Hair follicular keratinocyte (primary cell): ENCODE data around the gene ANKRD34A. TPM values are rescaled to one million over a fixed set of nuclear protein-coding genes. Genes with fewer than 3 reads are reported as not detected.

Source experiments
- total RNA-seq: library from RNA; depleted of rRNA; stranded (reverse); fragments of >200 nt; gene quantifications from 2 replicates; pipeline ENCODE4 v1.2.3, GENCODE V29; 2015

ANKRD34A gene
- total RNA-seq = 0.49 and 0.70 TPM in 2 replicates

GRCh38 chr1:145964328-145965118, at the start of gene ANKRD34A, which contains the start of gene POLR3GL:
ANKRD34A (minus strand) TSS chr1:145964575; CDS start chr1:145961759, 2,816 bp downstream.
POLR3GL (plus strand) TSS chr1:145964690; CDS start chr1:145974866, 10,176 bp downstream.

GRCh38 chr1:145996433-145997015, 32.1 kb upstream of the ANKRD34A start, which contains the start of gene TXNIP:
TXNIP (minus strand) TSS chr1:145996579; CDS start chr1:145996266, 313 bp downstream.

DNA sequence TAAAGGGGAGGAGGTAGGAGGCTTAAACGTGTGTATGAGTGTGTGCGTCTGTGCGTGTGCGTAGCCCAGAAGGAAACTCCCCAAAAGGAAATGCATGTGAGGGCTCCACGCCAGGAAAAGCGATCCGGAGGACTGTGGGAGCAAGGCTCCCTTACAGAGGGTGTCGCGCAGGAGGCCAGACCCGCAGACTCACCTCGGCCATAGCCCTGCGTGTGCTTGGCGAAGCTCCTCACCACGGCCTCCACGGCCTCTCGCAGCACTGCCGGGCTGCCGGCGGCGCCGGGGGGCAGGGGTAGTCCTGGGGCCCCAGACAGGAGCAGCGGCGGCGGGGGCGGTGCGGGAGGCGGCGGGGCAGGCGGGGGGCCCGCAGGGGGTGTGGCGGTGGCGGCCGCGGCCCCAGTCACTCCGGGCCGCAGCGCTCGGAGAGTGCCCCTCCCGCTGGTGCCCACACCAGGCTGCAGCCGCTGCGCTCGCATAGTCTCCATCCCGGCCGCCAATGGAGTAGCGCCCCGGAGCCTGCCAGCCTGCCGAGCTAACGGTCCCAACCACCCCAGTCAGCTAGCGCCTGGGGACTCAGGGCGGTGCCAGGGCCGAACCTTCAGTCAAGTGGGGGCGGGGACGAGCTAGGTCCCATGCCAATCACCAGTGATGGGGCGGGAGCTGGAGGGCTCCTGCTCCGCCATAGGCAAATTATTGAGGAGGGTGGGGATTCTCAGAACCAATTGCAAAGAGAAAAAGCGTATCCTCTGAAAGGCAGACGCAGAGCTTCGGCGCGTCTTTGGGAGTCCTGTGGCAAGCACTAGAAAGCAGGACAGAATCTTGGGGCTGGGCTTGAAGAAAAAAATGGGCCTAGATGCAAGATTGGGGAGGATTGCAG, 6.7 kb downstream of the ANKRD34A start, which contains the start of gene LIX1L:
Gene LIX1L, minus strand, starts transcription at position 575 of the 877 bp plus-strand sequence. Its CDS starts 90 bp downstream, at position 485.

GRCh38 chr1:145927063-145927886, 37.1 kb downstream of the ANKRD34A start, which contains the start of gene RBM8A:
RBM8A (minus strand) TSS chr1:145927484; CDS start chr1:145927426, 58 bp downstream.

GRCh38 chr1:145918144-145918991, 46.0 kb downstream of the ANKRD34A start, which contains the start of gene PEX11B:
PEX11B (minus strand) TSS chr1:145918717; CDS start chr1:145918688, 29 bp downstream.

Other genes with a start within 250 kb of the ANKRD34A start
- gene CD160, start 245.1 kb downstream of the ANKRD34A start, total RNA-seq = not detected in 2 replicates
- 5.0 and 5.2 TPM in 2 replicates for gene RNF115, start 140.5 kb downstream of the ANKRD34A start, total RNA-seq
- gene POLR3C, start 140.4 kb downstream of the ANKRD34A start, total RNA-seq = 22.6 and 28.4 TPM in 2 replicates
- gene NUDT17, start 118.9 kb downstream of the ANKRD34A start, total RNA-seq = 2.8 and 5.2 TPM in 2 replicates
- 22.4 and 31.5 TPM in 2 replicates for gene PIAS3, start 105.5 kb downstream of the ANKRD34A start, total RNA-seq
- 0.15 TPM in 1 of 2 replicates, not detected in the other for gene ANKRD35, start 78.7 kb downstream of the ANKRD34A start, total RNA-seq
- gene ITGA10, start 54.5 kb downstream of the ANKRD34A start, total RNA-seq = 0.70 and 1.2 TPM in 2 replicates
- gene PEX11B, start 45.9 kb downstream of the ANKRD34A start, total RNA-seq = 24.5 and 25.3 TPM in 2 replicates
- 127 and 248 TPM in 2 replicates for gene RBM8A, start 37.1 kb downstream of the ANKRD34A start, total RNA-seq
- 17.4 and 25.0 TPM in 2 replicates for gene LIX1L, start 6.6 kb downstream of the ANKRD34A start, total RNA-seq
- 11.9 and 12.7 TPM in 2 replicates for gene POLR3GL, start 115 bp upstream of the ANKRD34A start, total RNA-seq
- gene TXNIP, start 32.0 kb upstream of the ANKRD34A start, total RNA-seq = 22.7 and 104 TPM in 2 replicates
- not detected in 2 replicates for gene HJV, start 57.2 kb upstream of the ANKRD34A start, total RNA-seq
- gene NBPF10, start 180.2 kb upstream of the ANKRD34A start, total RNA-seq = 0.49 and 0.70 TPM in 2 replicates